GM04503 (cell line): ENCODE results near the gene TBC1D9.
"Not testable (repeated sequence)": the region's sequence is repeated elsewhere in the genome, so short reads cannot be mapped to it uniquely, and the experiment has no call there.

Experiments
- DNase-seq: peaks from one replicate; pipeline ENCODE4 v3.0.0-alpha.2; 2012; ENCODE audit warnings: low read depth

Gene TBC1D9

DNA sequence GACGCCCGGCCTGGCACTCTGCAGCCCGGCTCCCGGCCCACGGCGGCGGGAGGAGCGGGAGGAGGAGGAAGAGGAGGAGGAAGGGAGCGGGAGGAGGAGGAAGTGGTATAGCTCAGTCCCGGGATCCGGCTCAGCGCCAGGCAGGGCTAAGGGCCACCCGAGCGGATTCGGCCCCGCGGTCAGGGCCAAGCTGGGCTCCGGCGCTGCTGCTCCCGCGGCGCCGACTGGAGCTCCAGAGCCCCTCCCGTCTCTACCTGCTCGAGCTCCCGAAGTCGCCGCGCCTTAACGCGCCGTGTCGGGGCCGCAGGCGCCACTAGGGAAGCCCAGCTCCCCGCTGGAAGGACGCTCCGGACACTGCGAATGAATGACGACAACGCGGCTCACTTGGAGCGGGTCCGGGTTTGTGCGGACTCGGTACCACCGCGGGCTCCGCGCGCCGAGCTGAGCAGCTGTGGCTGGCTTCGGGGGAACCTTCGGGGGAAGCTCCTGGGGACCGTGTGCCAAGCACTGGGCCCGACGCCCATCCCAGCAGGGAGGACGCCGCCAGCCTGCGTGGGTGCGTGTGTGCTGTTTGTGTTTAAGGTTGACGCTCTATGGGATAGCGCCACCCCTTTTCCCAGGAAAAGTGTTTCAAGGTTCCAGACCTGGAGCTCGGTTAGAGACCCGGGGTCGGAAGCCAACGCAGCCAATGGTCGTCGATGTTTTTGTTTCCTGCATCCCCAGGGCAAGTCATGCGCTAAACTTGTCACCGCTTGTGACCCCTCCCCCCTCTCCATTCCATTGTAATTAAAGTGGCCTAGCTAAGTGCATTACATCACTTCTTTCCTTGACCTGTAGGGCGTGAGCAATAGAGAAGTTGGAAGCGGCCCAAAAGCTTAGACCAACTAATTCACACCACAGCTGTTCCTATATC lies at the start of gene TBC1D9:
TSS of gene TBC1D9 (minus strand) at position 67 of the 913 bp plus-strand sequence. CDS start 340 bp downstream, outside the sequence.
- DNase-seq, result peak; percentile 54

DNA sequence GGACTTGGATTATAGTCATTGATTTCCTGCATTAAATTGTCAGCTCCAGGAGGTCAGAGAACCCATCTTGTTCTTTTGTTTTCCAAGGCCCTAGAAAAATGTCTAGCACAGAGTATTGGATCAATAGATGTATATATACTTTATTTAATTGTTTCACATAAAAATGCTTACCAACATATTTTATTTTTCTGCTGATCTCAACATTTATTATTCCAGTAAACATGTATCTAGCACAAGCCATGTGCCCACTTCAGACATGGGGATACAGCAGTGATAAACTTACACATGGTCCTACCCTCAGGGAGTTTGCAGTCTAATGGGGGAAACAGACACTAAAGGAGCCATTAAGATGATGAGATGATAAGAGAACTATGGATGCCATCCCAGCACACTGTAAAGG lies 49.1 kb upstream of the TBC1D9 start:
- DNase-seq, result no peak

DNA sequence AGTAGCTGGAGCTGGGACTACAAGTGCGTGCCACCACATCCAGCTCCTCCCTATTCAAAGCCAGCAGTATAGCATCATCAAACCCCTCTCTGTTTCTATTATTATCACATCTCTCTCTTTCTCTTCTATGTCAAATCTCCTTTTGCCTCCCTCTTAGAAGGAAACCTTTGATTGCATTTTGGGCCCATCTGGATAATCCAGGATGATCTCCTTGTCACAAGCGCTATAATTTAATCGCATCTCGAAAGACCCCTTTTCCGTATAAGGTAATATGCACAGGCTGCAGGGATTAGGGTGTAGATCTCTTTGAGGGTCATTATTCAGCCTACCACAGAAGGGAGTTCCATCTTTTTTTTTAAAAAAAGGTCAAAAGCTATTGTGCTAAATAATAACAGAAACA lies 46.4 kb upstream of the TBC1D9 start:
- no peak for DNase-seq

DNA sequence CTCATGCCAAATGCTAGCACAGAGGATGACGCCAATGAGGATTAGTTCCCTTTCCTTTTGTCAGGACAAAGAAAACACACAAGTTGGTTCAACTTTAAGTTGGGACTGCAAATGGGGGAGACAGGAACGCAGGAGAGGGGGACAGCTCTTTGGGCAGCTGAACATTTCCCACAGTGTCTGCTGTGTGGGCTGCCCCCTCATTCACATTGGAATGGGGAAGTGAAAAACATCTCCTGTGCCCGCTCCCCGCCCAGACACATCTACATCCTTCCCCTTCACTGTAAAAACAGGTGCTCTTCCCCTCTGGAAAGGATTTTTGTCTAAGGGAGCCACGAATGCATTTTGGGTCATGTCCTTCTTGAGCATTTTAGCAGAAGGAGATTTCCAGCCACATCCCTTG lies 44.5 kb upstream of the TBC1D9 start:
- no peak for DNase-seq

DNA sequence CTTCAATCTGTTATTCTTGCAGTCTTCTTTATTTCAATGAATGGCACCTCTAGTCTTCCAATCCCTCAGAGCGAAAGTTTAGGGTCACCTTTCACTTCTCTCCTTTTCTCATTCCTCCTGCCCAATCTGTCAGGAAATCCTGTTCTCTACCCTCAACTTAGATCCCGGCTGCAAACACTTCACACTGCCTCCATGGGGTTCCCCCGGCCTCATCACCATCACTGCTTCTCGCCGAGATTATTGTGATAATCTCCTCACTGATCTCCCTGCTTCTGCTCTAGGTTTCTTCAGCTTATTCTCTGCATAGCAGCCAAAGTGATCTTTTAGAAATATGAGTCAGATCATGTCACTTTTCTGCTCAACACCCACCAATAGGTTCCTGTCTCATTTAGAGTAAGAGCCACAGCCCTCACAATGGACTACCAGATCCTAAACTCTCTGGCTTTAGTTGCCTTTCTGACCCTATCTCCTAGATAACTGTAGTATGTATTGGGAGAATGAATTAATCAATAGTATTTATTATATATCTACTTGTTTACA lies 43.6 kb upstream of the TBC1D9 start:
- DNase-seq, result no peak

DNA sequence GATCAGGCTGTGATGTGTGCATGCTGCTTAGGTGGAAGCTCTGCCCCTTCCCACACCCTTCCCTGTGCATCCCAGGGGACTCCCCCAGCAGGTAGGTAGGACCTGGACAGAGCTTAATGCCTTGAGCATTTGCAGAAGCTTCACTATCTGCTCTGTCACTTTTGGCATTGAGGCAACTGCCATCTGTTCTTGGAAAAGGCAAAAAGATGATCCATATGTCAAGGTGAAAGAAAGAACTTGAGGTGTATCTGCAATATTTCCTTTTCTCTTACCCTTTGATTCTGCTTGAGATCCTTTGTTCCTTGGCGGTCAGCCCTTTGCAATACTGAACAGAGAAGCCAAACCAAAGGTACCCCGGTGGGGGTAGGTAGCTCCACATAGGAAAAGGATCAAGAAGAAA lies 37.1 kb upstream of the TBC1D9 start:
- no peak for DNase-seq

DNA sequence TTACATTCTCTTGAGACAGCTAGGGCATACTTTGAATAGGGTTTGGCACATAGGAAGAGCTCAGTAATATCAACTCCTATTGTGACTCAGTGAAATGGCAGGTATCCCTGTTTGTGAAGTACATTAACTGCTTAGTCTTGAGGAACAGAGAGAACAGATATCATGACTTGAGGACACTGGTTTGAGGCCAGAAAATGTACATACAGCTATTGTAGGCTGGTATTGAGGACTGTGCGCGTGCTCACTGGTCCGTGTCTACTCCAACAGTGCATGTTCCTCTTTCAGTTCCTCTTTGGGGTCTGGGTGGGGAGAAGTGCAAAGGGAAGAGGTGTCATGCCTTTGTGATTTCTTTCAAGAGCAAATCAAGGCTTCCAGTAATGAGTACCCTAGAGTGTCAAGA lies 34.6 kb upstream of the TBC1D9 start:
- DNase-seq, result no peak

DNA sequence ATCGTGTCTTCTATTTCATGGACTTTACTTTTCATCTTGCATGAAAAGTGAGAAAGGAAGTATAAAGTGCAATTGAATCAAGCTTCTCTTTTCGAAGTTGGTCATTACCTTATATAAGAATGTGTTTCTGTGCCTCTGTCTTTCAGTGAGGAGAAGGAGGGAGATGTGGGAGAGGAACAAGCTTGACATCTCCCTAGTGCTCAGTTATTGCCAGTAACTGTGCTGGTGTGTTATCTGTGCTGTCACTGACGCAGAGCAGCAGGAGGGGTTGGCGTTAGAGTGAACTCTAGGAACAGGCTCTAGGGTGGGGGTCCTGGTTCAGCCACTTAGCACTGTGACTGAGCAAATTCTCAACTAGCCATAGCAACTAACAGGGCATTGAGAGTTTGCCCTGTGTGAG lies 34.0 kb upstream of the TBC1D9 start:
- no peak for DNase-seq

DNA sequence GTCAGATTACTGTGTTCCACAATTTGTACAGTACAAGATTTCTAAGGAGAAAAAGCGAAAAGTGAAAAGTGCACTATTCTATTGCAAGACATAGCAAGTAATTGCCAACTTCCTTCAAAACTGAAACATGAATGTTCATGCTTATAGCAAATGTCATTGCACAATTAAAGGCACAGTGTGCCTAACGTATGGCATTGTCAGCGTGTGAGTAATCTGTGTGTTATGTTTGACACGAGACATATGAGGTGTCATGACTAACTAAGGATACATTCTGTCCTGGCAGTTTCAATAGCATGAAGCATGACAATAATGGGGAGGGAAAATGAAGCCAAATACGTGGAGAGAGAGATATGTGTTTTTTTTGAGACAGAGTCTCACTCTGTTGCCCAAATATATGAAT lies 33.6 kb upstream of the TBC1D9 start:
- DNase-seq, result no peak

DNA sequence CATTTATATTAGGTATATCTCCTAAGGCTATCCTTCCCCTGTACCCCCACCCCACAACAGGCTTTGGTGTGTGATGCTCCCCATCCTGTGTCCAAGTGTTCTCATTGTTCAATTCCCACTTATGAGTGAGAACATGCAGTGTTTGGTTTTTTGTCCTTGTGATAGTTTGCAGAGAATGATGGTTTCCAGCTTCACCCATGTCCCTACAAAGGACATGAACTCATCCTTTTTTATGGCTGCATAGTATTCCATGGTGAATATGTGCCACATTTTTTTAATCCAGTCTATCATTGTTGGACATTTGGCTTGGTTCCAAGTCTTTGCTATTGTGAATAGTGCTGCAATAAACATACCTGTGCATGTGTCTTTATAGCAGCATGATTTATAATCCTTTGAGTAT lies 26.6 kb upstream of the TBC1D9 start:
- not testable (repeated sequence) for DNase-seq

DNA sequence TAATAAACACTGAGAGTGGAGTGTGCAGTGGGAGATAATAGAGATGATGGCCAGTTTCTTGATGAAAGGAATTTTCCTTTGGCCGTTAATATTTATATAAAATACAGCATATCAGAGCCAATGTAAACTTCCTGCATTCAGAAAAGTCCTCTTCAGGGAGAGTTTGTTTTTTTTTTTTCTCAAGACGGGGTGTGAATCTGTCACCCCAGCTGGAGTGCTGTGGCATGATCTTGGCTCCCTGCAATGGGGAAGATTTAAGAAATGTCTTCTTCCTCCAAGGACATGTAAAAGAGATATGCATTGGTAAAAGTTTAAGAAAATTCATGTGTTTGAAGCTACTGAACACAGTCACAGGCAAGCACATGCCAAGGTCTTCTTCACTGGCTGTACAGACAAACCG lies 25.4 kb upstream of the TBC1D9 start:
- DNase-seq, result no peak

DNA sequence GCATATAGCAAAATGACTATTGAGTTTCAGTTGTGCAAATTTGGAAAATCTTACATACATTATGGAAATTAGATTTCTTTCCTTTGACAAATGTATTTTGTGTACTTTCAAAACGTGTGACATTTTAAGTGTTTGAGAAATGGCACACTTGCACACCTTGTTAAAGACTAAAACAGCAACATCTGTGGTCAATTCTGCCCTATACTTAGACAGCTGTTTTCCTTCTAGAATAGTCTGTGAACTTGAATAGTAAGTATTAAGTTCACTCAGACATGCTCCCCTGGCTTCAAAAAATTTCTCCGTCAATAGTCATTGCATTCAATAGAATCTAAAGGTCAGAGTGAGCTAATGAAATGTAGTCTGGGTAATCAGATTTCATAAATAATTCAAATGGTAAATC lies 21.7 kb upstream of the TBC1D9 start:
- no peak for DNase-seq

DNA sequence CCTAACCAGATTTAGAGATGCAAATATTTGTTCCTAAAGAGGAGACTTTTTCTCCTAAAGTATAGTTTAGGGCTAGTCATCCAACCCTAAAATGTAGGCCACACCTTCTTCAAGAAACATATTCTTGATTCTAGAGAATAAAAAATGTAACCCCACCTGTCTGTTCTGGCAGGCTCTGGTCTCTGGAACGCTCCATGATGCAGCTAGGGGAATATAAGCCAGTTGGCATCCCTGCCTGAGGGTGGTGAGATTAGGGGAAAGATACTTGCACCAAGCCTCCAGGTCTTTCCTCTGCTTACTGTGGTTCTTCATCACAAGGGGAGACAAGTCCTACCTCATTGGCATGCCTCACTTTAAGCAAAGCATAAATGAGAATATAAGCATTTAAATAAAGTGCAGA lies 21.2 kb upstream of the TBC1D9 start:
- no peak for DNase-seq

DNA sequence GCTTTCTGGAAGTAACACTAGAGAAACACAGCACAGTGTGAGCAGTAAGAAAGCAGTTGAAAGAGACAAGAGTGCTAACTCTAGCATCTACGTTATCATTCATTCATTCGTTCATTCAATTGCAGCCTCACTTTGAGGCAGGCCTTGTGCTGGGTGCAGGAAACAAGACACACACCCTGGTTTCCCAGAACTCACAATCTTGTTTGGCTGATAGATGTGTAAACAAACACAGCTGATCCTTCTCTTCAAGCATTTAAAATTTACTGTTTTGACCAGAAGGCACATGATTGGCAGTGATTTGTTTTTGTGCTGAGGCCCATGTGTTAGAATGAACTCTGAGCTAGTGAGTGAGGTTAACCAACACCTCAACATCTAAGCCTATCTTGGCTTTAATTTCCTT lies 20.4 kb upstream of the TBC1D9 start:
- no peak for DNase-seq

DNA sequence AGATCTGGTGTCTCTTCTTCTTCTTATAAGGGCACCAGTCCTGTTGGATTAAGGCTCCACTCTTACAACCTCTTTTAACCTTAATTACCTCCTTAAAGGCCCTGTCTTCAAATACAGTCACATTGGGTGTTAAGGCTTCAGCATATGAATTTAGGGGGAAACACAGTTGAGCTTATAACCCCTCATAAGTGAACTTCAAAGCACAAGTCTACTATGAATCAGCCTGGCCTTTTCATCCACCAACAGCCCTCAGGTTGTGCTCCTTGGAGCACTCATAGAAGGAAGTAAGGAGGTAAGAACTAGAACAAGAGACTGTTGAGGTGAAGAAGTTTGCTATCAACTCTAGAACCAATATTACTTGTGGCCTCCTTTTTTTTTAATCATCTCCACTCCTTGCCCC lies 18.8 kb upstream of the TBC1D9 start:
- DNase-seq, result no peak

DNA sequence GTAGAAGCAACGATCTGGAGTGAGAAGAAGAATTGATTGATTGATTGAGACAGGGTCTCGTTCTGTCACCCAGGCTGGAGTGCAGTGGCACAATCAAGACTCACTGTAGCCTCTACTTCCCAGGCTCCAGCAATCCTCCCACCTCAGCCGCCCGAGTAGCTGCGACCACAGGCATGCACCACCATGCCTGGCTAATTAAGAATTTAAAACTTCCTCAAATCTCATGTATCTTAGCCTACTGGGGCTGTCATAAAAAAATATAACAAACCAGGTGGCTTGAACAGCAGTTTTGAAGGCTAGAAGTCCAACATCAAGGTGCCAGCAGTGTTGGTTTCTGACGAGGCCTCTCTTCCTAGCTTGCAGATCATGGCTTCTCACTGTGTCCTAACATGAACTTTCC lies 18.3 kb upstream of the TBC1D9 start:
- DNase-seq, result no peak

DNA sequence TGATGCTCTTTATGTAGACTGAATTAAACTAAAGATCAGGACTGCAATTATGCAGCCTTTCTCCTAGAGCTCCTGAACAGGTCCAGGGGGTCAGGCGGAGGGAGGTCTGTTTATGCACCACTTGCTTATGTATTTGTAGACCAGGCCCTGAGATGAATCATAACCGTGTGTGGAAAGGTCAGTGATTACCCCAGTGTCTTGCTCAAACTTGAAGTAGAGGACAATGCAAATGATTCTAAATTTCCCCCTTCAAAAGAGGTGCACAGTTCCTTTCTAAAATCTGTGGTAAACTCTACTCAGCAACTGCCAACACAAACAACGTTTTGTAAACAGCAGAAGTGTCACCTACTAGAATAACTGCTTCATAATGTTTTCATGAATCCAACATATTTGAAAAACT lies 13.0 kb upstream of the TBC1D9 start:
- no peak for DNase-seq

DNA sequence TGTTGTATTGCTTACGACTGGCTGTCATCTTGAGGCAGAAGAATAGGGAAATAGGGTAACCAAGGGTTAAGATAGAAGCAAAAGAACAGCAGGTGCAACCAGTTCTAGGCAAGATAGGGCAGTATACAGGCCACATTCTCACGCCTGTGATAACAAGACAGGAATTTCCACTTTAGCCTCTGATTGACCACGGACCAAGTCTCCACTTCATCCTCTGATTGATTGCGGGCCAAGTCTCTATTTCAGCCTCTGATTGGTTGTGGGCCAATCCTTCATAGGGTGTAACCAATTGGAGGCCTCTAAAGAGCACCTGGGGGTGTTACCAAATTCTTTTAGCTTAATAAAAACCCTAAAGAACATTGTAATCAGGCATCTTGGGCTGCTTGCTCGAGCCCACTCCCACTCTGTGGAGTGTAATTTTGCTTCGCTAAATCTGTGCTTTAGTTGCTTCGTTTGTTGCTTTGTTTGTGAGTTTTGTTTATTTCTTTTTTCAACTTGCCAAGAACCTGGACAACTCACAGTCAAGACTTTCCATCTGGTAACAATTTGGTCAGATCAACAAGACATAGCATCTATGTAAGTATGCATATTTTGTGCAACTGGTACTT lies 8.7 kb upstream of the TBC1D9 start:
- no peak for DNase-seq

DNA sequence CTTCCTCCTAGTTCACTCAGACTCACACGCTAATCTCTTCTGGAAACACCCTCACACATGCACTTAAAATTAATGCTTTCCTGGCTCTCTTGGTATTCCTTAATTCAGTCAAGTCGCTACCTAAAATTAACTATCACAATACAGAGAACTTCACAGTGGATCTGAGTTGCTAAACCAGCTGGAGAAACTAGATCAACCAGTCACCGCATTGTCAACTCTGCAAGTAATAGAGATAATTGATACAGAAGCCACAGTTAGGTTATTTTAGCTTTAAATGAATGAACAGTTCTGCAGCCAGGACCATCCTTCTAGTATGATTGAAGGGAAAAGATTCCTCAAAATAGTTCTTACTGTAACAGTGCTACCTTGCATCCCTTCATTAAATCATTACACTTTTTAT lies 6.0 kb upstream of the TBC1D9 start:
- DNase-seq, result no peak

DNA sequence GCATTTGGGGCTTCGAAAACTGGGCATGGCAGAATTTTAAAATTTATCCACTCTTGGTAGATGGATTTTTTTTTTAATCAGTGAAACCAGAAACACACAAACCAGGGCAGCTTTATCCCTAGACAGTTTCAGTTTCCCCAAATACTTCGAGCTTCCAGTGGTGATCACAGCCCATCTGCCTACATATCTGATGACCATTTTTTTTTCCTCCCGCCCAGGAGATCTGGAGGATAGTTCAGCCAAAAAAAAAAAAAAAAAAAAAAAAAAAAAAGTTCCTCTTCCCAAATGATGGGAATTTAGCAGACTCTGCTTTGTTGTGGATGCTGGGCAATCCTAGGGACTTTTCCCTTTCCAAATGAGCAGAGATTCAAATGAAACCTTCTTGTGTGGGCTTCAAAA lies 1.0 kb upstream of the TBC1D9 start:
- DNase-seq, result no peak

DNA sequence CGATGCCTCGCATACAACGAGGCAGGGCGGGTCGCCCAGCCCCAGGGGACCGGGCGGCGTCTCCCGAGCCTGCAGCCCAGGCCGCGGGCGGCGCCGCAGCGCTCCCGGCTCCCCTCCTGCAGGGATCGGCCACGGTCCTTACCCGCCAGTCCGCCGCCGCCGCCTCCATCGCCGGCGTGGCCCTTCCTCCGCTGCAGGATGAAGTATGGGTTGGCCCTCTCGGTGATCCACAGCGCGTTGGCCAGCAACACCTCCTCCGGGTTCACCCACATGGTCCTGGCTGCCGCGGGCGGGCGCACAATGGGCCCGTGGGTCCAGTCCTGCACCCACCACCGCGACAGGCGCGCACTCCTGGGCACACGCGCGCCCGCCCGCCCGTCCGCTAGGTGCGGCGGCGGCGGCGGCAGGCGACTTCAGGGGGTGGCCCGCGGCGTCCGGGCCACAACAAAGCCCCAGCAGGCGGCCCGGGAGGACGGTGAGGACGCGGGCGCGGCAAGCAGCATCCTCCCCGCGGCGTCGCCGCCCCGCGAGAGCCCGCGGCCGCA lies 339 bp downstream of the TBC1D9 start:
- DNase-seq, result no peak

DNA sequence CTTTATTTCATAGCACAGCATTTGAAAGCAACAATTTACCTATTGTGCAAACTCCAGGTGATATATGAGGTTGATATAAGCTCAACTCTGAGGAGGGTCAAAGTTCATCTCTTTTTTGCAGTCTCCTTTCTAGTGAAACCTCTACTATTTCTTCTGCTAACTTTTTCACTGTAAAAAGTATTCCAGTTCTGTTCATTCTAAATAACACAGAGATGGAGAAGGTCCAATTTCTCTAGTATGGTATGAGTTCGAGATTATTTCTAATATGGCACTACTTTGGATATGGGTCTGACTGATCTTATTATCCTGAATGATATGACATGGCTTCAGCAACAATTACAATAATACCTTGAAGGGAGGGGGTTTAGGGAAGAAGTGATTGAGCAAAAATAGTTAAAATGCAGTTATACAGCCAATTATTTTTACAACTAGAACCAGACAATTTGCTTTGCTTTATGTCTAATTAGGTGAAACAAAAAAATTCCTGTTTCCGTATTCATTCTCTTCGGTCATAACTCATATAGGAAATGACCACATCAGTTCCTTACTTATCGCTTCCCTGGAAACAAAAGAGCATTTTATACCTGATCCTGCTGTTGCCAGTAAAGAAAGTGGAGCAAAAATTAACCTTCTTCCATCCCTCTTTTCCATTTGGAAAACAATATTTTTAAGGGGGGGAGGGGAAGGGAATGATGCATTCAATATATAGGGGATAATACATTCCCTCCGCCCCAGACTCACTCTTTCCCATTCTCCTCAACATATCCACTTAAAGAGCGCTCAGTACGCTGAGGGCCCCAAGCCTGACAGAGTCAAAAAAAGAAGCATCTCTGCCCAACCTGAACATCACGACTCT lies 1.0 kb downstream of the TBC1D9 start:
- DNase-seq, result no peak
